HG03521 (cell line): Measurements from ENCODE around the gene TMEM53.

Experiments used
- ATAC-seq: cut with Tn5 transposase; IDR thresholded peaks from one replicate; pipeline ENCODE4 v1.9.1; 2021; ENCODE audit warnings: mild to moderate bottlenecking, moderate library complexity; ENCODE audit not compliant: unreplicated experiment

The TMEM53 gene

DNA sequence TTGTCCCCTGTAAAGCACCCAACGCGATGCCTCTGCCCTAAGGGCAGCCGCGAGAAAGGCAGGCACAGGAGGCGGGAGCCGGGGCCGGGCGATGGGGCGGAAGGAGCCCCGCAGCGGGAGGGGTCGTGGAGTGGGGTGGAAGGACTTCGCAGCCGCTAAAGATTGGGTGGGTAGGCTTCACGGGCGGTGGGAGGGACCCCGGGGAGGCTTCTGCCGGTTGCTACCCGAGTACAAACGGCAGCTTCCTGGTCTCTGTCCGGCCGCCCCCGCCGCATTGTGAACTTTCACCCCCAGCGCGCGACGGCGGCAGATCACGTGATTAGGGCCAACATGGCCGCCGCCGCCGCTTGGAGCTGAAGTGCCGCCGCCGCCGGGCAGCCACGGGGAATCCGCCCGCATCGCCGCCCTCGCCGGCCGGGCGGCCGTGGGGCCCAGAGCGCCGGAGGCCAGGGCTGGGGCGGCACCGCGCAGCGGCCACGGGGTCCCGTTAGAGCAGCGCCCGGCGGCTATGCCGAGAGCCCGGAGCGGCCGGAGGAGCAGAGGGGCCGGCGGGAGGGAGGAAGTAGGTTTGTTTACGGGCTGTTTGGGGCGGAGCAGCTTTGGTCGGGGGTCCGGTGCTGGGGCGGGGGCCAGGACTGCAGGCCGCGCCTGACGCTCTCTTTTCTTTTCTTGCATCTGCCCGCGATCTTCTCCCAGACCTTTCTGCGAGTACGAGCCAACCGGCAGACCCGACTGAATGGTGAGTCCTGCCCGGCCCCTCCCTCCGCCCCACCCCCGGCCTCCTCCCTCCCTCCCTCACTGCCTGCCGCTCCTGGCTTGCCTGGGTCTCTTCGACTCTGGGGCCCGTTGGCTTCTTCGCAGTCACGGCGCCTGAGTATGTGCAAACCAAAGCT lies 42.4 kb downstream of the TMEM53 start:
- ATAC-seq, result peak; percentile 62

DNA sequence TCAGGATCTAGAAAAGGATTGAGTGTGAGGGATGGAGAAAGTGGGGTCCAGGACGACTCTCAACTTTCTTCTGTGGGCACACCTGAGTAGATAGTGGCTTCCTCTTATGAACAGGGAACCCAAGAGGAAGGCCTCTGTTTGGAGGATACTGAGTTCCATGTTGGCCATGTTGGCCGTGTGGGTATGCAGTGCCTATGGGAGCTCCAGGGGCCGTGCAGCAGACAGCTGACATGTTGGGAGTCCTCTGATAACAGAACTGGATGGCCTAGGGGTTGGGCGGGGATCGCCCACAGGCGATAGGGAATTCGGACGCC lies 43.0 kb downstream of the TMEM53 start:
- no peak for ATAC-seq

DNA sequence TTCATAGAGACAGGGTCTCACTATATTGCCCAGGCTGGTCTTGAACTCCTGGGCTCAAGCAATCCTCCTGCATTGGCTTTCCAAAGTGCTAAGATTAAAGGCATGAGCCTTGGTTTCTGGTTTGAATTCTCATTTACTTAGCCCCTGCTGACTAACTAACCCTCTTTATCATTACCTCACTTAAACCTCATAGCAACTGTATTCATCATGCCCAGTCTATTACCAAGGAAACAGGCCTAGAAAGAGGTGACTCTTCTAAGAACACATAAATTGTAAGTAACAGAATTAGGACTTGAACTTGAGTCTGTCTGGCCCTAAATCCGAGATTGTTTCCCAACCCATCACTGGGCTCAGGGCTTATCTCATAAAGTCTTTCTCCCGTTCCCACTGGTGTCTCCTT lies 44.2 kb downstream of the TMEM53 start:
- ATAC-seq, result no peak

DNA sequence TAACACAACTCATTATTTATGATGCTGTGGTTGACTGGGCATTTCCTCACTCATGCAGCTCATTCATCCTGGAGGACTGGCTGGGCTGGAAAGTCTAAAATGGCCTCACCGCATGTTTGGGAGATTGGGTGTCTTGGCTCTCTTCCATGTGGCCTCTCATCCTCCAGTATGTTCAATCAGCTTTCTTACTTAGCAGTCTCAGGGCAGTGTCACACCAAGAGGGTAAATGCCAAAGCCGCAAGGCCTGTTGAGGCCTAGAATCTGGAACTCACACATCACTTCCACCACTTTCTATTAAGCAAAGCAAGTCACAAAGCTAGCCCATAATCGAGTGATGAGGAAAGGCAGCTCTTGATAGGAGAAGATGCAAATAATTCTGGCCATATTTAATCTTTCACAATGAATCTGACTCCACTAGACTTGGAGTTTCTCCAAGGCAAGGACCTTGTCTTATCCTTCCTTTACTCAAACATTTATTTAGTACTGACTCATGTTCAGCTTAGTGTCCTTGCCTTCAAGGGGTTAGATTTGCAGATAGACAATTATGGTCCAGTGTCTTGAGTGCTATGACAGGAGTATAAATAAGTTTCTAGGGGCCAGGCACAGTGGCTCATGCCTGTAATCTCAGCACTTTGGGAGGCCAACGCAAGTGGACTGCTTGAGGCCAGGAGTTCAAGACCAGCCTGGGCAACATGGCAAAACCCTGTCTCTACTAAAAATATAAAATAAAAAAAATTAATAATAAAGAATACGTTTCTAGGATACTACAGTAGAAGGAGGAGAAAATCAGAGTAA lies 45.1 kb downstream of the TMEM53 start:
- ATAC-seq, result no peak

DNA sequence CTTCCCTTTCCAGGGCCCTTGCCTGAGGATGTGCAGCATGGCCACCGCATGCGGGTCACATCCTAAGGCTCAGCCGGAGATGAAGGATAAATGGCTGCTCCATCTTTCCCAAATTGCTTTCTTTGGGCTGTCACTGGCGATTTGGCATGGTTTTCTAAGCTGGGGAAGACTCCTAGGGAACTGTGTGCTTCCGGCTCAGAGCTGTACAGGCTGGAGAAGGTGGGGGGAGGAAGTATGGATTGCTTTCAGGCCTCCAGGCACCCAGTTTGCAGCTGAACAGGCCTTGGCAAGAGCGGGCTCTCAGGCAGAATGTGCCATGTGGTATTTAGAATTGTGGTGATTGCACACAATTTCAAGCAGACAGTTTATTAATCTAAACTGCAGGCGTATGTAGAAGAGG lies 48.9 kb downstream of the TMEM53 start:
- no peak for ATAC-seq

- ATAC-seq, result no peak
These were observed 49.9 kb downstream of the TMEM53 start for GRCh38 chr1:44624268-44624901.

DNA sequence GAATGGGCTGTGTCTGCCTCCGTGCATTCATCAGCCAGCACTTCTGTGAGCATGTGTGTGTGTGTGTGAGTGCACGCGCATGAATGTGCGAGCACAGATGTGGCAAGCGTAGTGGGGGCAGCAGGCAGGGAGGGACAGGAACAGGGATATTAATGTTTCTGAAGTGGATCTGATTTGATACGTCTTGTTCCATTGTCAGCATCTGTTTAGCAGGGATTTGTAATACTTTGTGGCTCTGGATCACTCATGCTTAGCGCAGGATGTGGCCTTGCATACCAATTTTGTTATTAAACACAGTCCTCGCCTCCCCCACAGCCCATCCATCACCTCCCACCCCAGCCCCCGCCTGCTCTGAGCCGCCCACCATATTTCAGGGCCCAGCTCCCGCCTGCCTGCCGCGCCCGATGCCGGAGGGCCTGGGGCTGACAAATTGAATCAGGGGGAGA lies 52.4 kb downstream of the TMEM53 start:
- no peak for ATAC-seq

DNA sequence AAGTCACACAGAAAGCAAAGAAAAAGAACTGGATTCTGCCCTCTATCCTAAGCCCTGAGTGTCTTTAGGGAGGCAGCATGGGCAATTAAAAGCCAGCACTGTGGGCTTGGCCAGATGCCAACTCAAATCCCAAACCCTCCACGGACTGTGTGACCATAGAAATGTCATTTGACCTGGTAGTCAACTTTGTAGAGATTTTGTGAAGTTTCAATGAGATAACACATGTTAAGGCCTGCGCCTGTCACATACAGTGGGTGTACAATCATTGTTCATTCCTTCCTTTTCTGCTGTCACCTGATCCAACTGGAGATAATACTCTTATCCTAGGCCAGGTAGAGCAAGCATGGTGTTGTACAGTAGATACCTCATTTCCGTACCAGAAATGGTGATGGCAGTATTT lies 54.2 kb downstream of the TMEM53 start:
- no peak for ATAC-seq

- no peak for ATAC-seq
These were observed 54.9 kb downstream of the TMEM53 start for GRCh38 chr1:44619261-44619900.

DNA sequence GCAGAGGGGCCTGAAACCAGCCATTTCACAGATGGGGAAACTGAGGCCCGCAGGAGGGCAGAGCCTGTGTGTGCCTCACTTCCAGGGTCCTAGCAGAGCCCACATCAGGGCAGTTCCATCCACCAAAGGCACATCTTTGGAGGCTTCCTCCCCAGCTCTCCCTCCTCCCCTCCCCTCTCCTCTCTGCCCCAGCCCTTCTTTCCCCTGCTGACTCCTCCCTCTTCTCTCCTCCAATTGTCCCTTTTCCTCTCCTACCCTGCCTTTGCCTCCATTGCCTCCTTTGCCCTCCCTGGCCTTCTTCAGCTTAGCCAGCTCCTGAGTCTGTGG lies 56.6 kb downstream of the TMEM53 start:
- no peak for ATAC-seq

DNA sequence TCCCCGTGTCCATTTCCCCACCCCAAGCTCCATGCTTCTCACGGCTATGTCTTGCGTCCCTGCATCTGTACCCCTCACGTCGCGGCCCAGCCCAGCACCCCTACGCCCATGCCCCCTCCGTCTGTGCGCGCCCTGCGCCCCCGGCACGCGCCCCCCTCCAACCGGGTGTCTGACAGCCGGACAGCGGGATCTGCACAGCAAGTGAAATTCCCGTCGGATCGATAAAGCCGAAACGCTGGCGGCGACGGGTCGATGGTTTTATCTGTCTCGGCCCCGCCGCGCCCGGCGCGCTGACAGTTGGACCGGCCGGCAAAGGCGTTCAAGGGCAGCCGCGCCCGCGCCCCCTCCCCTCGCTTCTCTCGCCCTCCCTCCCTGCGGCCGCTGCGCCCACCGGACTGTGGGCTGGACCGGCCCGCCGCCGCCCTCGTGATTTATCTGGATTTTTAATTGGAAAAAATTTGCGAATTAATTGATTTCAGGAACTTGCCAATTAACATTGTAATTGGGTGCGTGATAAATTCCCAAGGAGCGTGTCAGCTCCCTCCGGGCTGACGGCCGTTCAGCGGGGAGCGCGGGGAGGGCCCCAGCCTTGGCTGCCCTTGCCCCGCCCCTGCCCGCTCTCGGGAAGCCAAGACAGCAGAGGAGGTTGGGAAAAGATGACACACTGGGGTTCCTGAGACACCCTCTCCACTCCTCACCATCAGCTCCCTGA lies 57.1 kb downstream of the TMEM53 start:
- ATAC-seq, result no peak

DNA sequence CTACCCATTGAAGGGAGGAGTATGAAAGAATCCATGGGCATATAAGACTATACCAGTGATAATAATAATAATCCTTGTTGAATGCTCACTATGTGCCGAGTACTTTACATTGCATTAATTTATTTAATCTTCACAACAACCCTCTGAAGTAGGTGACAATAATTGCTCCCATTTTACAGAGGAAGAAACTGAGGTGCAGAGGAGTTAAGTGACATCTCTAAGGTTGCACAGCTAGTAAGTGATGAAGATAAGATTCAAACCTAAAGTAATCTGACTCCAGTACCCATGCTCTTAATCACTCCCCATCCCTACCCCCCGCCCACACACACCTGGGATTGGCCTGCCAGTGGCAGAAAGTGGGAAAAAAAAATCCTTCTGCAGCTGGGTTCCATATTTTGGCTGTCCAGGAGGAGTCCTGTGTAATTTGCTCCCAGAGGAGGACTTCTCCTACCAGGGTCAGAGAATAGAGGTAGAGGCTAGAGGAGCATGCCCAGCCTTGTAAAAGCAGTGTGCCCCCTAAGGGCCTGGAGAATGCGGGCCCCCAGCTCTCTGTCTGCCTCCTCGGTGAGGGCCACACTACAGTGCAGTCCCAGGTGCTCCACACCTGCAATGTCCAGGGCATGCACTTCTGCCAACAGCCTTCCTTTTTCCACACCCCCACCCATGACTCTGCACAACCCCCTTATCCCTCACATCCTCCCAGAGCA lies 57.8 kb downstream of the TMEM53 start:
- ATAC-seq, result no peak

- no peak for ATAC-seq
These were observed 60.3 kb downstream of the TMEM53 start for GRCh38 chr1:44613941-44614340.

- ATAC-seq, result no peak
These were observed 62.4 kb downstream of the TMEM53 start for GRCh38 chr1:44611866-44612265.

GRCh38 chr1:44611419-44611818 lies 62.9 kb downstream of the TMEM53 start:
- ATAC-seq, result no peak

DNA sequence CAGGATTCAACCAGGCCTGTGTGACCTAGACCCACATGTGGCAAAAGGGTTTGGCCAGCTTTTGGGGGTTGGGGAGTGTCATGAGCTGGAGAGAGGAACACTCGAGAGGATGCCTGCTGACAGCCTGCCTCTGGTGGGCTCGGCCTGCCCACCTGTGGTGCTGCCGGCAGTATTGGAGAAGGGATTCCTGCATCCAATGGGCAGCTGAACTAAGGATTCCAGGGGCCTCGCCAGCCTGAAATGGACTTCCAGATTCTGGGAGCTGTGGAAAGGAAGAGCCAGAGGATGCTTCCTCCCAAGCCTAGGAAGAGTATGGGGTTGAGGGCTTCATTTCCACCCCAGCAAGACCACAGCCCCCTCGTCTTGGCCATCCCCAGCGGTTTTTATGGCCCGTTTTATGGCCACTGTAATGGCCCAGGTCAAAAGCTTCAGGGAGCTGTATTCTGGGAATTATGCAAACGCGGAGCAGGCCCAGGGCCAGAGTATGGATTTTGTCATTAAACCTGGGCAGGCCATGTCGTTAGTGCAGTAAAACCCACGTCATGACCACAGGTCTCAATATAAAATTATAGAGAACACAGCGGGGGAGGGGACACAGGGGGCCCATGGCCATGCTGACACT lies 63.6 kb downstream of the TMEM53 start:
- no peak for ATAC-seq

DNA sequence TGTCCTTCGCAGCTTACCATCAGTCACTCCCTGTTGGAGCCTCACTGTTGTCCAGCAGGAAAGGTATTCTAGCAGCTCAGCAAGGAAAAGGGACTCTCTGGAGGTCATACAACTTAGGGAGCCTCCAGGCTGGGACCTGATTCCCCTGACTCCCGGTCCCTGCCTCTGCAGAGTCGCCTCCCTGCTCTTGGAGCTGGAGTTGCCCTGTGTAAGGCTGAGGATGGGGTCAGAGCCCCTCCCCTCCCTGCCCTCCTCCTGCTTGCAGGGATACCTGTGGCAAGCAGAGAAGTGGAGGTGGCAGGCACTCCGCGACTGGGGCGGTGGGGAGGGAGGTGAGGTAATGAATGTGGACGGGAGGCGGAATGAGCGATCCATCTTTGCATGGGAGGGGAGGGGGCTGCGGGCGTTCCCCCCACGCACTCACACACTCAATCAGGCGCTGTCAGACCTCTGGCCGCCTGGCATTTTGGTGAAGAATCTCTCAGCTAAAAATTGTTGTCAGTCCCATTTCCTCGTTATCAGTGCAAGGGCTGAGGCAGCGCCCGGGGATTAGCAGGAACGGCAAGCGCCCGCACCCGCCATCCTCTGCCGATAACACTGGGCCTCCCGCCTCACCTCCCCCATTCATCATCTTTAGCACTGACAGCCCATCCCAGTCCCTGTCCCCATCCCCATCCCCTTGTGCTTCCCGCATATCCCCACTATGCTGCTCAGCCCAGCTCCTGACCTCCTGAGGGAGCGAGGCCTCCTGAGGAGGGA lies 64.3 kb downstream of the TMEM53 start:
- ATAC-seq, result no peak

DNA sequence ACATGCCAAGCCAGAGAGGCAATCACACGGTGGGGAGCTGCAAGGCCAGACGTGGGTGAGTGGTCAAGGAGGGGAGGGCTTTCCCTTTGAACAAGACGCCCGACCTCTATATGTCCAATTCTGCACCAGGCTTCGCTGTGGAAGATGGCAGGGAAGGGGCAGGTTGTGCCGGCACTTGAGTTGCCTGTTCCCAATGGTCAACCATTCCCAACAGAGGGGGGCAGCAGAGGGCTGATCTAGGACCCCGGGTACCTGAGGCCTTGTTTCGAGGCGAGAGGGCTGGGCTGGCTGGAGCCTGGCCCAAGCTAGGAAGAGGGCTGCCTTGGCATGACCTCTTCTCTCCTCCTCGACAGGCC lies 64.9 kb downstream of the TMEM53 start:
- ATAC-seq, result no peak

DNA sequence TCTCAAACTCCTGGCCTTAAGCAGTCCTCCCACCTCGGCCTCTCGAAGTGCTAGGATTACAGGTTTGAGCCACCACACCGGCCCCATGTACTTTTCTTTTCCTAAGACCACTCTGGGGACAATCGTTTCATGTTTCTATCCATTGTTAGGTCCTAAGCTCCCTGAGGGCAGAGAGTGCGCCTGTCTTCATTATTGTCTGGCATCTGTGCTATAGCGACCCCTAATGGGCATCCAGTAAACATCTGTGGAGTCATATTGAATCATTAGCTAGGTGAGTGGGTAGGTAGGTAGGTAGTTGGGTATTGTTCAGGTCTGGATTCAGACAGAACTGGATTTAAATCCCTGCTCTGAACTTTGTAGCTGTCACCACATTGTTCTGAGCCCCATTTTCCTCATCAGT lies 66.1 kb downstream of the TMEM53 start:
- ATAC-seq, result no peak
